GM18858 (cell line): Measurements from ENCODE around the gene SLC22A23.

Experiments
- ATAC-seq: cut with Tn5 transposase; IDR thresholded peaks from one replicate; pipeline ENCODE4 v1.9.1; 2021; ENCODE audit not compliant: unreplicated experiment

SLC22A23 gene

GRCh38 chr6:3306848-3307247, 150.0 kb downstream of the SLC22A23 start:
- no peak for ATAC-seq

- ATAC-seq, result no peak
Measured at GRCh38 chr6:3305831-3306230, 151.0 kb downstream of the SLC22A23 start.

- ATAC-seq, result no peak
Measured at GRCh38 chr6:3305216-3305565, 151.7 kb downstream of the SLC22A23 start.

- no peak for ATAC-seq
Measured at GRCh38 chr6:3304500-3305215, 152.2 kb downstream of the SLC22A23 start.

GRCh38 chr6:3303795-3304411, 152.9 kb downstream of the SLC22A23 start:
- ATAC-seq, result no peak

GRCh38 chr6:3301506-3301905, 155.3 kb downstream of the SLC22A23 start:
- no peak for ATAC-seq

GRCh38 chr6:3299221-3299620, 157.6 kb downstream of the SLC22A23 start:
- ATAC-seq, result no peak

GRCh38 chr6:3297909-3298308, 158.9 kb downstream of the SLC22A23 start:
- ATAC-seq, result no peak

GRCh38 chr6:3297006-3297405, 159.8 kb downstream of the SLC22A23 start:
- no peak for ATAC-seq

GRCh38 chr6:3296537-3296936, 160.3 kb downstream of the SLC22A23 start:
- no peak for ATAC-seq

- ATAC-seq, result no peak
Measured at GRCh38 chr6:3296078-3296477, 160.8 kb downstream of the SLC22A23 start.

- ATAC-seq, result no peak
Measured at GRCh38 chr6:3294921-3295871, 161.7 kb downstream of the SLC22A23 start.

- no peak for ATAC-seq
Measured at GRCh38 chr6:3294396-3294795, 162.5 kb downstream of the SLC22A23 start.

GRCh38 chr6:3293271-3294155, 163.3 kb downstream of the SLC22A23 start:
- ATAC-seq, result no peak

GRCh38 chr6:3292431-3293197, 164.2 kb downstream of the SLC22A23 start:
- ATAC-seq, result no peak

GRCh38 chr6:3291987-3292386, 164.9 kb downstream of the SLC22A23 start:
- ATAC-seq, result no peak

GRCh38 chr6:3291346-3291745, 165.5 kb downstream of the SLC22A23 start:
- ATAC-seq, result no peak

- ATAC-seq, result no peak
Measured at GRCh38 chr6:3290931-3291211, 166.0 kb downstream of the SLC22A23 start.

GRCh38 chr6:3290149-3290930, 166.5 kb downstream of the SLC22A23 start:
- no peak for ATAC-seq
